ENCODE data around the gene TPSG1. TPM values are rescaled to one million over a fixed set of nuclear protein-coding genes. Genes with fewer than 3 reads are reported as not detected.

TPSG1 gene
- total RNA-seq, 1 experiment from 2014 or later = not detected

- Histone ChIP-seq H3K27ac (ENCODE audit: low read depth, low read length, poor library complexity, severe bottlenecking) (no peak overlapping the region), H3K4me3 (ENCODE audit: low read depth, low read length, poor library complexity, severe bottlenecking) (no peak overlapping the region), H3K9me3 (ENCODE audit: low read depth, low read length, poor library complexity, severe bottlenecking) (no peaks in the 10 kb centered on the region), H3K27me3 (replicated peaks; ENCODE audit: insufficient read depth, low read depth, low read length, poor library complexity) (no peaks in the 10 kb centered on the region), H3K36me3 (ENCODE audit: insufficient read depth, low read length, poor library complexity, severe bottlenecking) (no peaks in the 10 kb centered on the region), H3K4me1 (ENCODE audit: insufficient read depth, low read length, poor library complexity, severe bottlenecking) (no peaks in the 10 kb centered on the region)
- DNase-seq (ENCODE audit: low spot score) = no peak
- BruUV-seq (replicated peaks) = no TSS peak
- ChIA-PET CTCF (no interaction called here), POLR2A (ENCODE audit: low non-redundant PET) (no interaction called here)
- intact Hi-C loops (cut with micrococcal nuclease; ENCODE audit: unreplicated experiment) = no loop called here
- no peak for TF ChIP-seq EZH2 (IDR thresholded peaks at IDR 0.05; ENCODE audit: borderline replicate concordance, low read depth, low read length, poor library complexity, severe bottlenecking)
- TF ChIP-seq, protein P1, sequence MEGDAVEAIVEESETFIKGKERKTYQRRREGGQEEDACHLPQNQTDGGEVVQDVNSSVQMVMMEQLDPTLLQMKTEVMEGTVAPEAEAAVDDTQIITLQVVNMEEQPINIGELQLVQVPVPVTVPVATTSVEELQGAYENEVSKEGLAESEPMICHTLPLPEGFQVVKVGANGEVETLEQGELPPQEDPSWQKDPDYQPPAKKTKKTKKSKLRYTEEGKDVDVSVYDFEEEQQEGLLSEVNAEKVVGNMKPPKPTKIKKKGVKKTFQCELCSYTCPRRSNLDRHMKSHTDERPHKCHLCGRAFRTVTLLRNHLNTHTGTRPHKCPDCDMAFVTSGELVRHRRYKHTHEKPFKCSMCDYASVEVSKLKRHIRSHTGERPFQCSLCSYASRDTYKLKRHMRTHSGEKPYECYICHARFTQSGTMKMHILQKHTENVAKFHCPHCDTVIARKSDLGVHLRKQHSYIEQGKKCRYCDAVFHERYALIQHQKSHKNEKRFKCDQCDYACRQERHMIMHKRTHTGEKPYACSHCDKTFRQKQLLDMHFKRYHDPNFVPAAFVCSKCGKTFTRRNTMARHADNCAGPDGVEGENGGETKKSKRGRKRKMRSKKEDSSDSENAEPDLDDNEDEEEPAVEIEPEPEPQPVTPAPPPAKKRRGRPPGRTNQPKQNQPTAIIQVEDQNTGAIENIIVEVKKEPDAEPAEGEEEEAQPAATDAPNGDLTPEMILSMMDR (conservative IDR thresholded peaks at IDR 0.05; ENCODE audit: low read depth, low read length) = no peak
Observed at GRCh38 chr16:1261131-1261892, 36.2 kb upstream of the TPSG1 start.

DNA sequence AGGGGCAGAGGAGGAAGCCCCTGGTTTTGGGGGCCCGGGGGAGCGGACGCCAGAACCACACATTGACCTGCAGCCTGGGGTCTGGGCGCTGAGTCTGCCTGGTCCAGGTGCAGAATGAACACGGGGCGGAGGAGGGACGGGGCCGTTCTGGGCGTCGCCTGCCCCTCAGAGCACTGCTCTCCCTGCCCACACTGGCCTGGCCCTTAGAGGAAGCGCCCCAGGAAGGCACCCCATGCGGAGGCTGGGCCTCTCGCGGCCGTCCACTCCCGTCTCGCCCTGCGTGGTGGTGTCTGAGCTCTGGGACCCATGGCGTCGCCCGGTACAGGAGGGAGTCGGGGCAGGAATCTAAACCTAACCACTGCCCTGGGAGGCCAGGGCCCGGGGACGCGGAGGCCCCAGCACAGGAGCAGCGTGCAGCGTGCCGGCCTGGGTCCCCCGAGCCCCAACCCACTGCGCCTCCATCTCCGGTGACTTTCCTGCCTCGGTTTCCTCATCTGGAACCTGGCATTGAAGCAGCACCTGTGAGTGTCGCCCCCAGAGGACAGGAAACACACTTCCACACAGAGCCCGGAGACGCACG, 35.1 kb upstream of the TPSG1 start:
- intact Hi-C loops (cut with micrococcal nuclease; ENCODE audit: unreplicated experiment) = no loop called here
- CTCF ChIA-PET = no interaction called here
- POLR2A ChIA-PET (ENCODE audit: low non-redundant PET) = no interaction called here
- Histone ChIP-seq H3K9me3 (ENCODE audit: low read depth, low read length, poor library complexity, severe bottlenecking) (no peaks in the 10 kb centered on the region), H3K4me3 (ENCODE audit: low read depth, low read length, poor library complexity, severe bottlenecking) (no peak overlapping the region), H3K27me3 (replicated peaks; ENCODE audit: insufficient read depth, low read depth, low read length, poor library complexity) (no peaks in the 10 kb centered on the region), H3K4me1 (ENCODE audit: insufficient read depth, low read length, poor library complexity, severe bottlenecking) (no peaks in the 10 kb centered on the region), H3K36me3 (ENCODE audit: insufficient read depth, low read length, poor library complexity, severe bottlenecking) (no peaks in the 10 kb centered on the region), H3K27ac (ENCODE audit: low read depth, low read length, poor library complexity, severe bottlenecking) (no peak overlapping the region)
- BruUV-seq (replicated peaks) = no TSS peak
- DNase-seq (ENCODE audit: low spot score) = no peak
- TF ChIP-seq EZH2 (IDR thresholded peaks at IDR 0.05; ENCODE audit: borderline replicate concordance, low read depth, low read length, poor library complexity, severe bottlenecking) = no peak
- TF ChIP-seq, protein P1 (conservative IDR thresholded peaks at IDR 0.05; ENCODE audit: low read depth, low read length) = no peak

GRCh38 chr16:1259760-1260068, 34.6 kb upstream of the TPSG1 start:
- Histone ChIP-seq H3K4me3 (ENCODE audit: low read depth, low read length, poor library complexity, severe bottlenecking) (no peak overlapping the region), H3K27me3 (replicated peaks; ENCODE audit: insufficient read depth, low read depth, low read length, poor library complexity) (no peaks in the 10 kb centered on the region), H3K36me3 (ENCODE audit: insufficient read depth, low read length, poor library complexity, severe bottlenecking) (no peaks in the 10 kb centered on the region), H3K27ac (ENCODE audit: low read depth, low read length, poor library complexity, severe bottlenecking) (no peak overlapping the region), H3K9me3 (ENCODE audit: low read depth, low read length, poor library complexity, severe bottlenecking) (no peaks in the 10 kb centered on the region), H3K4me1 (ENCODE audit: insufficient read depth, low read length, poor library complexity, severe bottlenecking) (no peaks in the 10 kb centered on the region)
- no peak for DNase-seq (ENCODE audit: low spot score)
- BruUV-seq (replicated peaks) = no TSS peak
- POLR2A ChIA-PET (ENCODE audit: low non-redundant PET) = no interaction called here
- CTCF ChIA-PET = no interaction called here
- TF ChIP-seq, protein P1 (conservative IDR thresholded peaks at IDR 0.05; ENCODE audit: low read depth, low read length) = no peak
- TF ChIP-seq EZH2 (IDR thresholded peaks at IDR 0.05; ENCODE audit: borderline replicate concordance, low read depth, low read length, poor library complexity, severe bottlenecking) = no peak
- intact Hi-C loops (cut with micrococcal nuclease; ENCODE audit: unreplicated experiment) = no loop called here

Measured in A673 (cell line).